NCI-H1417 treated with DMSO at 0.1 percent for 48 hours (cell line): ENCODE results near the gene MAP3K20.

ENCODE experiments used
- DNase-seq: peaks from one replicate; lab custom pipeline; 2025; lab: John Stamatoyannopoulos, UW

Gene MAP3K20

DNA sequence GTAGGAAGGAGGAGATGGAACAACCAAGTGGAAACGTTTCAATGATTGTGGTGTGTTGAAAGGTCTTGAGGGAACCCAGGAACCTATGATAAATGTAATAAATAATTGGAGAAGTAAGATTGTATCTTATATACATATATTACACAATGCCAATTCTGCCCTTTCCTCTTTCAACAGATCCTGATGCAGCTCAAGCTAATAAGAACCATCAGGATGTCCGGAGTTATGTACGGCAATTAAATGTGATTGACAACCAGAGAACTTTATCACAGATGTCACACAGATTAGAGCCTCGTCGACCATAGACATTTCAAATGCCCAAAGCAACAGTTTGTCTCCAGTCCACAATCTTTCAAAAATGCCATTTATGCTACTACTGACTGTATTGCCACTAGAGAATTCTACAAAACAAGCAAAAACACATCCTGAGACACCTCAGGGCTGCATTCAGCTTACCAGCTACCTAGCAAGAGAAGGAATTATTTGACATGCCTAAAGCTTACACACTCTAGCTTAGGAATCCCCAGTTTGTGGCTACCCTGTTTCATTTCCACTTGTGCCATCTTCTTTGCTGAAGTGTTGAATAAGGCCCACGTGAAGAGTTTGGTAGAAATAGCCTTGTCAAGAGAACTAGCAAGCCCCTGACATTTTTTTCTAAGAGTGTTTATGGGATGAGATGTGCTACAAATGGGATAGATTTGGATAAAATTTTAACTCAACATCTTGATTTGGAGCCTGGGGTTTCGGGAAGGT is 24.0 kb upstream of the MAP3K20 start:
- no peak for DNase-seq

DNA sequence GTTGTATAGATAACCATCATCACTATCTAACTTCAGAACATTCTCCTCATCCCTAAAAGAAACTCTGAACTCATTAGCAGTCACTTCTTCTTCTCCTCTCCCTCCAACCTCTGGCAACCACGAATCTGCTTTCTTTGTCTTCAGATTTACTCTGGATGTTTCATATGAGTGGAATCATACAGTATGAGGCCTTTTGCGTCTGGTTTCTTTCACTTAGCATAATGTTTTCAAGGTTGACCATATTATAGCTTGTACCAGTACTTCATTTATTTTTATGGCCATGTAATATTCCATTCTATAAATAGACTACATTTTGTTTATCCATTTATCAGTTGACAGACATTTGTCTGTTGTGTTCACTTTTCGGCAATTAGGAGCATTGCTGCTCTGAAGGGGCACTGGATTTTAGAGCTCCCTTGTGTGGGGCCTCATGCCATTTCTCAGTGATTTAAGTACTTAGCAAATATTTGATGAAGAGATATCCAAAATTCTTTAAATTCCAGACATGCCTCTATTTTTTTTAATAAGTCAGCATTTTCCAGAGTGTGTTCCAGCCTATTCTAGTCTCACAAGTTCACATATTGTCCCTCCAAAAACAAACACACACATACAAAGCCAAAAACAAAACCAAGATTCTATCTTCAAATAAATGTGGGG is 22.5 kb upstream of the MAP3K20 start:
- DNase-seq, result no peak

- no peak for DNase-seq
These were observed 21.2 kb upstream of the MAP3K20 start for GRCh38 chr2:173054466-173054865.

GRCh38 chr2:173056705-173057364 is 18.8 kb upstream of the MAP3K20 start:
- DNase-seq, result no peak

GRCh38 chr2:173058097-173058496 is 17.5 kb upstream of the MAP3K20 start:
- no peak for DNase-seq

- no peak for DNase-seq
These were observed 17.0 kb upstream of the MAP3K20 start for GRCh38 chr2:173058673-173059072.

GRCh38 chr2:173059292-173059691 is 16.4 kb upstream of the MAP3K20 start:
- DNase-seq, result no peak

GRCh38 chr2:173059971-173060461 is 15.6 kb upstream of the MAP3K20 start:
- DNase-seq, result no peak

- DNase-seq, result no peak
These were observed 12.8 kb upstream of the MAP3K20 start for GRCh38 chr2:173062801-173063200.

GRCh38 chr2:173064151-173064805 is 11.4 kb upstream of the MAP3K20 start:
- no peak for DNase-seq

GRCh38 chr2:173066887-173067676 is 8.6 kb upstream of the MAP3K20 start:
- no peak for DNase-seq

DNA sequence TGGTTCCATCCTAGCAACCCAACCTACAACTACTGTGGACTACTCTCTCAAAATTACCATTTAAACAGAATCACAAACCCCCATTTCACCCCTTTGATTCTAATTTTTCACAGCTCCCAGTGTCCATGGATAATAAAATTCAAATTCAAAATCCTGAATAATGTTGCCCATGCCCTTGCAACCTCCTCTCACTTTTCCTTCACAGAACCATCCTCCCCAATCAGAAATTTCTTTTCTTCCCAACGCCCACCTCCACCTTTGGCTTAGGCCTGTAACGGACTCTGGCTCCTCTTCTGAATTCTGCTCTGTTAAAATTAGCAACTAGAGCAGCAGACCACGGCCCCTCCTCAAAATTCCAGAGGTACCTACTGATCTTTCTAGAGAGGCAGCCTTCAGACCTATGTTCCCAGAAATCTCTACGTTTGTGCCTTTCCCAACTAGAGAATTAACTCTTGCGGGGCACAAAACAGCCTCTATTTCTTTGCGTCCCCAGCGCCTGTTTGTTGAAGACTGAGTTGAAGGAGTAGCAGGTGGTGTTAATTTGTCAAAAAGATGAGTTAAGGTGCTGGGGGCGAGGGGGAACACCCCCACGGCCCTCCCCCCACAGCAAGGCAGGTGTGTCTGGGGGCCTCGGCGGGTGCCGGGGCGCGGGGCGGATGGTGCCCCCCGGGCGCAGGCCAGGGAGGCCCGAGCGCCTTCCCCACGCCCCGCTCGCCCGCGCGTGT is 428 bp upstream of the MAP3K20 start:
- DNase-seq, result no peak

GRCh38 chr2:173076581-173077345 is 1.1 kb downstream of the MAP3K20 start:
- no peak for DNase-seq

- DNase-seq, result no peak
These were observed 2.0 kb downstream of the MAP3K20 start for GRCh38 chr2:173077506-173078177.

DNA sequence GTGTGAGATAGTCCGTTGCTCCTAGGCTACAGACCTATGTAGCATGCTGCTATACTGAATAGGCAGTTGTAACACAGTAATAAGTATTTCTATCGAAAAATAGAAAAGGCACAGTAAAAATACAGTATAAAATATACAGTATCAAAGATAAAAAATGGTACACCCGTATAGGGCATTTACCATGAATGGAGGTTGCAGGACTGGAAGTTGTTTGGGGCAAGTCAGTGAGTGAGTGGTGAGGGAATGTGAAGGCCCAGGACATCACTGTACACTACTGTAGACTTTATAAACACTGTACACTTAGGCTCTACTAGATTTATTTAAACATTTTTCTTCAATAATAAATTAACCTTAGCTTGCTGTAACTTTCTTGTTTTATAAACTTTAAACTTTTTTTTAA is 3.5 kb downstream of the MAP3K20 start:
- no peak for DNase-seq

GRCh38 chr2:173079973-173080860 is 4.6 kb downstream of the MAP3K20 start:
- no peak for DNase-seq

DNA sequence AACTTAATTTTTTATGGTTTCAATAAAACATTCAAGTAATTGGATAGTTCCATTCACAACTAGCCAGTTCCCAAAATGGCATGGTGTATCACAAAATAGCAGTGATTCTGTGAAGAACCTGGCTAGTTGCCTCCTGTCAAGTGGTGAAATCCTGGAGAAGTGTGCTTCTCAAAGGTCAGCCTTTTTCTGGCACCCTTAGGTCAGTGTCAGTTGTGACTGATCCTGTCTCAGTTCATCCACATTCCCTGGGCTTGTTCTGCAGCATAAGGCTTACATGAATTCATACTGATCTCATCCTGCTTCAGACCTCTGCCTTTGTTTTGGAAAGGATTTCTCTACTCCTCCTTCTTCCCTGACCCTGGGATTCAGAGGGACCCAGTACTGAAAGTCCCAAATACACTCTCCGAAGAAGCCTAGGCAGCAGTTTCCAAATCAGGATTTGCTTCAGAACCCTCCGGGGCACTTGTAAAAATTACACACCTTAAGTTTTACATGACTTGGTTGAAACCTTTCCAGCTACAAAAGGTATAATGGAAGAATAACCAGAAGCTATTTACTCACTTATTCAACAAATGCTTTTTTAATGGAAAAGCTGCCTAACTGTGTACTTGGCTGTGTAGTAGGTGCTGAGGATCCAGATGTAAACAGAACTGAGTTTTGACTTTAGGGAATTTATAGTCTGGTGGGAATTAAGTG is 11.0 kb downstream of the MAP3K20 start:
- no peak for DNase-seq

DNA sequence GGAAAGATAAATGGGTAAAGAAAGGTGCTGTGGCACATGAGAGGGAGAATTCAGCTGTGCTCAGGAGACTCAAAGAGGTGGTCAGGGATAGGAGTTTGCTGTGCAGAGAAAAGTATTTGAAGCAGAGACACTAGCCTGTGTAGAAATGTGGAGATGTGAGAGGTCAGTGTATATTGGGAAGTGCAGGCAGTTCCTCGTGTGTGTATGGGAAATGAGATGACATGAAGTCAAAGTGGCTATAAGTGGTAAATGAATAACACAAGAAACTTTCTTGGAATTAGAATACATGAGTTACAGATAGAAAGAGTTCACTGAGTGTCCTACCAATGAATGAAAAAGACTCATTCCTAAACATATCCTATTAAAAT is 11.6 kb downstream of the MAP3K20 start:
- DNase-seq, result no peak
